CD1c-positive myeloid dendritic cell (primary cell): ENCODE measurements around the gene SELENOI.
A peak's percentile ranks its signal among the peaks of the same experiment; 100 is the strongest.
"Not testable (repeated sequence)": the region's sequence is repeated elsewhere in the genome, so short reads cannot be mapped to it uniquely, and the experiment has no call there.

Source experiments
- DNase-seq: peaks from one replicate; pipeline ENCODE4 v3.0.0-alpha.2; 2016; ENCODE audit errors: extremely low spot score

Gene SELENOI

DNA sequence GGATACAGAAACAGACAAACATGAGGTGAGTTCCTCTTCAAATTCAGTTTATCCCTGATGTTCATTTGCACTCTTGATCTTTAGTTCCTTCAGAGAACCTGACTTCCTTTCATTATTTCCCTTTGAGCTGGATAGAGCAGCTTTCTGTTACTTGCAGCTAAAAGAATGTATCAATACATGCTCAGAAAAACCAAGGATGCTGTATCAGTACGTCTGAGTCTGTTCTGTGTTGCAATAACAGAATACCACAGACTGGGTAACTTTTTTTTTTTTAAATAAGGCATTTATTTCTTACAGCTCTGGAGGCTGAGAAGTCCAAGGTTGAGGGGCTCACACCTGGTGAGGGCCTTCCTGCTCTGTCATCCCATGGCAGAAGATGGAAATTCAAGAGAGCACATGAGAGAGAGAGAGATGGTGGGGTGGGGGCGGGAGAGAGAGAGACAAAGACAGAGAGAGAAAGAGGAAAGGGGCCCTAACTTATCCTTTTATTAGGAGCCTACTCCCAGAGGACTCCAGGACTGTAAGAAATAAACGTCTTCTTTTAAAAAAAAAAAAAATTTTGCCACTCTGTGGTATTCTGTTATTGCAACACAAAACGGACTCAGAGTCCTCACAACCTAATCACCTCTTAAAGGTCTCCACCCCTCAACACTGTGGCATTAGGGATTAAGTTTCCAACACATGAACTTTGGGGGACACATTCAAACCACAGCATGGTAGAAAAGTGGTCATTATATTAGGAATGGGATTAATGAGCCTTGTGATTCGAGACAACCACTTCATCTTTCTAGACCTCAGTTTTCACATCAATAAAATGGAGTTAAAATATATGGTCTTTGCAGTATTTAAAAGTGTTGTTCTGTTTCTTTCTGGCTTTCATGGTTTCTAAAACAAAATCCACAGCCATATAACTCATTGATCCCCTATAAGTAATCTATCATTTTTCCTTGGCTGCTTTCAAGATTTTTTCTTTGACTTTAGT is 18.4 kb upstream of the SELENOI start:
- DNase-seq: no peak

DNA sequence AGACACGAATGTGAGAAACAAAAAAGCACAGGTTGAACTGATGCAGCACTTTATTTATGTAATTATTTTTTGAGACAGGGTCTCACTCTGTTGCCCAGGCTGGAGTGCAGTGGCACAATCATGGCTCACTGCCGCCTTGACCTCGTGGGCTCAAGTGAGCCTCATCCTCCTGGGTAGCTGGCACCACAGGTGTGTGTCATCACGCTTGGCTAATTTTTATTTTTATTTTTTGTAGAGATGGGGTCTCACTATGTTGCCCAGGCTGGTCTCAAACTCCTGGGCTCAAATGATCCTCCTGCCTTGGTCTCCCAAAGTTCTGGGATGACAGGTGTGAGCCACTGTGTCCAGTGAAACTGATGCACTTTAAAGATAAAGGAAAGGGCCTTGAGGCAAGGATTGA is 16.9 kb upstream of the SELENOI start:
- not testable (repeated sequence) for DNase-seq

DNA sequence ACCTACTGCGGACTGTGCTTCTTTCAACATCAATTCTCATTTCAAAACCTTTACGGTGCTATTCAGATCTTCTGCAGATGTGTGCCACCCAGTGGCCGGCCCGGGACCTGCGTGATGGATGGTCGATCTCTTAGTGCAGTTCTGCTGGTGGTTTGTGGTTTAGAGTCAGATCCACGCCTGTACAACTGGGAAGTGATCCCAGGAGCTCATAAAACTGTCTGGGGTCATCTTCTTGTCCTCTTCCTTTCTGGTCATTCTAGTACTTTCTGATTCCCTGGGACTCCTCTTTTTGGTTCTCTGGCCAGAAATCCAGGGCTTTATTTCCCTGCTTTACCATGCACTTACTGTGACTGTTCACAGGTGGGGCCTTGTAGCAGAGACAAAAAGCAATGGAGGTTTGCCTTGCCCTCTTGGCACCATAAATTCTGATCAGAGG is 15.8 kb upstream of the SELENOI start:
- peak; percentile 90 for DNase-seq

DNA sequence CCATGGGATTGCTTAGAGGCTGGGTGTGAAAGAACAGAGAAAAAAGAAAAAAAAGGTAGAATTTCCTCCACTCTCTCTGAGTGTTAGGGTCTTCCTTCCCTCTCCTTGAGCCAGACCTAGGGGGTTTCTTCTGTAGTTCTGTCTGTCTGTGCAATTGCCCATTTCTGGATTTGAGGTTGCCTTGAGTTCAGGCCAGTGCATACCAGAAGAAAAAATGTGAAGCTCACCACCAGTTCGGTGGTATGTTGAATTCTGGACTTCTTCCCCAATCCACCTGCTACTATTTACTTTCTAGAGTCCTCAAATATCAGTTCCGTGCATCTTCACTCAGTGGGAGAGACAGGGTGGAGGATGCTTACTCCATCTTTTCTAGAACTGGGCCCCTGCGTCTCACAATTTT is 15.3 kb upstream of the SELENOI start:
- no peak for DNase-seq

DNA sequence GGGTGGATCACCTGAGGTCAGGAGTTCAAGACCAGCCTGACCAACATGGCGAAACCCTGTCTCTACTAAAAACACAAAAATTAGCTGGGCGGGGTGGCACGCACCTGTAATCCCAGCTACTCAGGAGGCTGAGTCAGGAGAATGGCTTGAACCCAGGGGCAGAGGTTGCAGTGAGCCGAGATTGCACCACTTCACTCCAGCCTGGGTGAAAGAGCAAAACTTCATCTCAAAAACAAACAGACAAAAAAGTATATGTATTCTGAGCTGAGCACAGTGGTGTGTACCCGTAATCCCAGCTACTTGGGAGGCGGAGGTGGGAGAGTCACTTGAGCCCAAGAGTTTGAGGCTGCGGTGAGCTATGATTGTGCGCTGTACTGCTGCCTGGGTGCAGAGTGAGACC is 14.6 kb upstream of the SELENOI start:
- not testable (repeated sequence) for DNase-seq

DNA sequence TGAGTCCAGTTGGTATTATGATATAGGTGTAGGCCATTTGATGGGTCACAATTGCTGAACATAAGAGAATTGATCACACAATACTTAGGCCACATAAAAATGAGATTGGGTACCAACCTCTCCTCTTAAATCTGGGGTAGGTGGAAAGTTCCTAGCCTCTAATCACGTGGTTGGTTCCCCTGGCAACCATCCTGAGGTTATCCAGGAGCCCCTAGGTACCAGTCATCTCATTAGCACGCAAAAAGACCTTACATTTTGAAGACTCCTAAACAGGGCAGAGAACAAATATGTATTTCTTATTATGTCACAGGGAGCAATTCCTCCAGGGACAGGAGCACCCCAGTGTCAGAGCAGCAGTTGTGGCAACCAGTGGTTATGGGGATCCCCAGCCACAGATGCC is 12.7 kb upstream of the SELENOI start:
- DNase-seq: no peak

DNA sequence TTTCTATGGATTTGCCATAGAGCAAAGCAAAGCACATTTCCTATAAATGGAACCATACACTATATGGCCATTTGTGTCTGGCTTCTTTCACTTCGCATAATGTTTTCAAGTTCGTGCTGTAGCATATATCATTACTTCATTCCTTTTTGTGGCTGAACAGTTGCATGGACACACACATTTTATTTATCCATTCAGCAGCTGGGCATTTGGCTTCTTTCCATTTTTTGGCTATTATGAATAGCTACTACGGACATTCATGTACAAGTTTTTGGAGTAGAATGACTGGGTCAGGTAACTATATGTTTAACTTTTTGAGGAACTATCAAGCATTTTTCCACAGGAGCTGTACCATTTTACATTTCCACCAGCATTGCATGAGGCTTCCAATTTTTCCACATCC is 10.7 kb upstream of the SELENOI start:
- no peak for DNase-seq

DNA sequence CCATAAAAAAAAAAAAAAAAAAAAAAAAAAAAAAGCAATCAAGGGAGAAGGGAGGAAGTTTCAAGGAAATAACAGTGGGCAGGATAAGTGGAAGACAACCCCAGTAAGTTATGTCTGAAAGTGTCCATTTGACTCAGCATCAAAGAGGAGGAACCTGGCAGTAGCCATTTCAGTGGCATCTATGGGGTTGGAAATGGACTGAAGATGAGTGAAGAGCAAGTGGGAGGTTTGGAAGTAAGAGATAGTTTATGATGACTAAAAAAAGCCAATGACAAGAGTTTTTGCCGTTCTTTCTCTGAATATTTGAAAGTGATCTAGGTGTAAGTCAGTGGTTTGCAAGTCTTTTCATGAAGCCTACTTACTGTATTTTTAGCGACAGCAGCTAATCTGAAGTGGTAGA is 9.2 kb upstream of the SELENOI start:
- no peak for DNase-seq

DNA sequence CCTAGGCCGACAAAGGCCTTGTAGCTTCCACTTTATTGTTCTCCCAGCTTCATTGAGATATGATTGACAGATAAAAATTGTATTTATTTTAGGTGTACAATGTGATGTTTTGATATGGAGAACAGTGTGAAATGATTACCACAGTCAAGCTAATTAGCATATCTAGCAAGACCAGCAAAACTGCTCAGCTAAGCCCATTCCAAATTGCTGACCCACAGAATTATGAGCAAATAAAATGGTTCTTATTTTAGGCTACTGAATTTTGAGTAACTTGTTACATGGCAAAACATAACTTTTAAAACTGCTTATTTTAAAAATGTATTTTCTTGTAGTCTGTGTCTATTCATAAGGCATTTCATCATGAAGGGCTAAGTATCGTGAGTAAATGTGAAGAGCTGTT is 8.6 kb upstream of the SELENOI start:
- no peak for DNase-seq

DNA sequence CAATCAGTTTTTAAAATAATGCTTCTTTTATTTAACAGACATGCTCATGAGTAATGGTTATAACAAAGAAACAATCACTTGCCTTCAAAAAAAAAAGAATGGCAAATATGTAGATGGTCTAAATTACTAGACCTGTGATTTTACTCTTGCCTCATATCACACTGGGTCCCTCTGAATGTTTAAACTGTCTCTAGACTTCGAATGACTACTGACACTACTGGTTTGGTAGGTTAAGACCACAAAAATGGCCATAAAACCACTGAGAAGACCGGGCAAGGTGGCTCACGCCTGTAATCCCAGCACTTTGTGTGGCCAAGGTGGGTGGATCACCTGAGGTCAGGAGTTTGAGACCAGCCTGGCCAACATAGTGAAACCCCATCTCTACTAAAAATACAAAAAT is 5.1 kb upstream of the SELENOI start:
- DNase-seq: no peak

DNA sequence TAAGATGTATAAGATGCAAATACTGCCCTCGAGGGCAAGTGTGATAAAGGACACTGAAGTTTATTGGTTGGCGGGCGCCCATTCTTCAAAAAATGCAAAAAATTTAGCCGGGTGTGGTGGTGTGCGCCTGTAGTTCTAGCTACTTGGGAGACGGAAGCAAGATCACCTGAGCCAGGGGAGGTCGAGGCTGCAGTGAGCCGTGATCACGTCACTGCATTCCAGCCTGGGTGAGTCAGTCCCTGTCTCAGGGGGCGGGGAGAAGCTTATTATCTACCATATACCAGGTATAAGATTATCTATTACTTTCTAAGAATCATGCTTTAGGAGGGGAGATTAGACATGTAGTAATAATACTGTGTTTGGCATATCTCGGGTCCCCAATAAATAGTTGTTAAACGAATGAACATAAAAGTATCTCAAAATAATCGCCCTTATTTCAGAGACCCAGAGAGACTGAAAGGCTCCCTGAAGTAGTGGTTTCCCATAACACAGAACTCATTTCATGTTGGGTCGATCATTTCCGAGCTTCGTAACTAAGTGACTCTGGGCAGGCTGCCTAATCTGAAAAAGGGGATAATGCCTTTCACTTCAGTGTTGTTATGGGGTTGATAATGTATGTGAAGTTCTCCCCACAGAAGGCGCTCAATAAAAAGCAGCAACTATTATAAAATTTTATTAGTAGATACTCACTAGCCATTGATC is 1.2 kb upstream of the SELENOI start:
- no peak for DNase-seq

DNA sequence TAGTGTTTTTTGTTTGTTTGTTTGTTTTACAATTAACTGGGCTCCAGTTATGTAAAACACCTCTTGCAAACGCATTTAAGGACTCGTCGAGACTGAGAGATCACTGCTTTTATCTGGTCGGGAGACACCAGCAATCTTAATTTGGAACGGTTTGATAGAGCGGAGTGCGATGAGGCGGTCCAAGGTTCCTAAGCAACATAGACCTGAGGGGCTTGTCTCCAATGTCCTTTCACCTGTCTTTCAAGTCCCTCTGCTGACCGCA is 729 bp upstream of the SELENOI start:
- DNase-seq: no peak

DNA sequence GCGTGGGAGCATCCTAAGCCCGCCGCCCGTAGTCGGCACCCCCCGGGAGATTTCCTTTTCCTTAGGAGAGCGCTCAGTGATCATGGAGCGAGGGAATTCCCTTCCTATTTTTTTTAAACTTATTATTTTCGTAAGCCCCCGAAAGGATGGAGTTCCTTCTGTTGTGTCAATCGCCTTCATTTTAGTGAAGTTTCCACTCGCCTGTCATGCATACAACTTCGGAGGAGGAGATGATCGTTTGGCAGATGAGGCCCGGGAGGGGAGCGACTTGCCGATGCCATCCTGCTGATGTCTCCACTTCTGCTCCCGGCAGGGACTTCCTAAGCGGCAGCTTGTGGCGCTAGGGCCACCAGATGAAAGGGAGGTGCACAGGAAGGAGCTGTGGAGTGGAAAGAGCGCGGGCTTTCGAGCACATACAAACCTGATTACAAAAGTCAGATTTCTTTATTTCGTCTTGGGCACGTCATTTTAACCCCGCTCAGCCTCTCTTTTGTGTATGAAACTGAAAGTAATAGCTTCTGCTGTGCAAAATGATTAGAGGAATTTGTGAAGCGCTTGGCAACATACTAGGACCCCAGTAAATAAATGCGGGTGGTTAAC is 611 bp downstream of the SELENOI start, which contains the start of gene ADGRF3:
Gene ADGRF3, minus strand, starts transcription at position 336 of the 600 bp plus-strand sequence. CDS start 555 bp downstream, outside the sequence.
- peak; percentile 66 for DNase-seq

DNA sequence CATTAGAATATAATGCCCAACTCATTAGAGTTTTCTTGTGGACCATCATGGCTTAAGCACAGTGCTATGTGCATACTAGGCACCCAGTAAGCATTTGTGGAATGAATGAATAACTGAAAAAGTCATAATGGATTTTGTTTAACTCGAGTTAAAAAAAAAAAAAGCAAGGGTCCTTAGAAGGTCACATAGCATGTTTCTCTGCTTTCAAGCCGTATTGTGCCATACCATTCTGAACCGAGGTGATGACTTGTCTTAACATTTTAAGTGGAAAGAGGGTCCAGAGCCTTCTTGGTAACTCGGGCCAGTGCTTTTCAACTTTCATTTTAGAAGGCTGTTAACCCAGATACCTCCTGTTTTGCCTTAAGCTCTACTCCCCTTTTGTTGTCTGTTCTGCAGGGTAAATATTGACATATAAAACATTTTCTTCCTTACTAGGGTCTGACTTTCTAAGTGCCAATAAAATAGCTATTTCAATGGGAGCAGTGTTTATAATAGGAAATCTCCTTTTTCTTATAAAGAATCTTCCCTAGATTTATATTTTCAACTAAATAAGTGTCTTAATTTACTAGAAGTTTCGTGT is 1.4 kb downstream of the SELENOI start:
- no peak for DNase-seq

DNA sequence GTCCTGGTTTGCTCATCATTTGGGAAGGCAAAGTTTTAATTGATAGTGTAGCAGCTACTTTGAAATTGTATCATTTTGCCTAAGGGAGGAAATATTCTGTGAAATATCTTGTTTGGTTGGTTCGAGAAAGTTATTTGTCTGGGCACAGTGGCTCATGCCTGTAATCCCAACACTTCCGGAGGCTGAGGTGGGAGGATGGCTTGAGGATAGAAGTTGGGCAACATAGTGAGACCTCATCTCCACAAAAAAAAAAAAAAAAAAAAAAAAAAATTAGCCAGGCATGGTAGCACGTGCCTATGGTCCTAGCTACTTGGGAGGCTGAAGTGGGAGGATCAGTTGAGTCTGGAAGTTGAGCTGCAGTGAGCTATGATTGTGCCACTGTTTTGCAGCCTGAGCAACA is 3.7 kb downstream of the SELENOI start:
- DNase-seq: no peak

DNA sequence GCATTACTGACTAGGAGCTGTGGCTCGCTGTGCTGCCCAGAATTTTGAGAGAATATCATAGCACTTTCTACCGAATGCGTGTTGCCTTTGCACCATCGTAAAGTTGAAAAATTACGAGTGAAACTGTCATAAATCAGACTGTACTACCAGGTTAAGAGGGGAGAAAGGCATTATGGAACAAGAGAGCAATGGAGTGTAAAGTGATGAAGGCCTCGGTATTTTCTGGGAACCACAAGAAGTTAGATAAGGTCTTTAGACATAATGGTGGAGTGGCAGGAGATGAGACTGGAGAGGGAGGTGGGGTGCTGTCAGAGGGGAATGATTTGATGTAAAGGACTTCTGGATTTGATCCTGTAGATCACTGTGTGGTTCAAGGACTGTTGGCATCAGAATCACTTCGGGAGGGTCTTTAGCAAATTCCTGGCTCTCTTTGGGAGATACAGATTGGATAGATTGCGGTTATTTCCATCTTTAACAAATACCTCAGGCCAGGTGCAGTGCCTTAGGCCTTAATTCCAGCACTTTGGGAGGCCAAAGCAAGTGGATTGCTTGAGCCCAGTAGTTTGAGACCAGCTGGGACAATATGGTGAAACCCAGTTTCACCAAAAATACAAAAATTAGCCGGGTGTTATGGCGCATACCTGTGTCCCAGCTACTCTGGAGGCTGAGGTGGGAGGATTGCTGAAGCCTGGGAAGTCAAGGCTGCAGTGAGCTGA is 5.6 kb downstream of the SELENOI start:
- no peak for DNase-seq

DNA sequence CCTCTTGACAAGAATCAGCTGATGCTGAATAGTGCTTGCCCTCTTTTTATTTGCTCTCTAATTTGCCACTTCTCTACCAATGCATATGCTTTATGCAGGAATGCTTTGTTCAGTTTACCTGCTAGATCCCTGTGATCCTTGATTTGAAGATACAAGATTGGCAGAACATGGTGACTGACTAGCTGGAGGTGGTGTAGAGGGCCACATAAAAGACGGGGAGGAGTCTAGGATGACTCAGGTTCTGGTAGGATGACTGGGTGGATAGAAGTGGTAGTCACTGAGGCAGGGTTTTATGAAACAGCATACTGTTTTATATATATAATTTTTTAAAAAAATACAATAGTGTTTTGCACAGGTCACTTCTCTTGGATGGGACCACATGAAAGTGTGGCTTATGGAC is 6.9 kb downstream of the SELENOI start:
- DNase-seq: peak; percentile 7

DNA sequence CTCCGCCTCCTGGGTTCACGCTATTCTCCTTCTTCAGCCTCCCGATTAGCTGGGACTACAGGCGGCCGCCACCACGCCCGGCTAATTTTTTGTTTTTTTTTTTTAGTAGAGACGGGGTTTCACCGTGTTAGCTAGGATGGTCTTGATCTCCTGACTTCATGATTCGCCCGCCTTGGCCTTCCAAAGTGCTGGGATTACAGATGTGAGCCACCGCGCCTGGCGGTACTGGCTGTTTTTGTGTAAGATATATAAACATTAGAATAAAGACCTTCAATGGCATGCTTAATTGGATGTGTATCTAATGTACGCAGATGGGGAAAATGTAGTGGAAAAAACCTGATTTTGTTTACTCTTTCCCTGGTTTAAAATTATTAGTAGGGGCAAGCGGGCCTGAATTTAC is 8.5 kb downstream of the SELENOI start:
- not testable (repeated sequence) for DNase-seq

DNA sequence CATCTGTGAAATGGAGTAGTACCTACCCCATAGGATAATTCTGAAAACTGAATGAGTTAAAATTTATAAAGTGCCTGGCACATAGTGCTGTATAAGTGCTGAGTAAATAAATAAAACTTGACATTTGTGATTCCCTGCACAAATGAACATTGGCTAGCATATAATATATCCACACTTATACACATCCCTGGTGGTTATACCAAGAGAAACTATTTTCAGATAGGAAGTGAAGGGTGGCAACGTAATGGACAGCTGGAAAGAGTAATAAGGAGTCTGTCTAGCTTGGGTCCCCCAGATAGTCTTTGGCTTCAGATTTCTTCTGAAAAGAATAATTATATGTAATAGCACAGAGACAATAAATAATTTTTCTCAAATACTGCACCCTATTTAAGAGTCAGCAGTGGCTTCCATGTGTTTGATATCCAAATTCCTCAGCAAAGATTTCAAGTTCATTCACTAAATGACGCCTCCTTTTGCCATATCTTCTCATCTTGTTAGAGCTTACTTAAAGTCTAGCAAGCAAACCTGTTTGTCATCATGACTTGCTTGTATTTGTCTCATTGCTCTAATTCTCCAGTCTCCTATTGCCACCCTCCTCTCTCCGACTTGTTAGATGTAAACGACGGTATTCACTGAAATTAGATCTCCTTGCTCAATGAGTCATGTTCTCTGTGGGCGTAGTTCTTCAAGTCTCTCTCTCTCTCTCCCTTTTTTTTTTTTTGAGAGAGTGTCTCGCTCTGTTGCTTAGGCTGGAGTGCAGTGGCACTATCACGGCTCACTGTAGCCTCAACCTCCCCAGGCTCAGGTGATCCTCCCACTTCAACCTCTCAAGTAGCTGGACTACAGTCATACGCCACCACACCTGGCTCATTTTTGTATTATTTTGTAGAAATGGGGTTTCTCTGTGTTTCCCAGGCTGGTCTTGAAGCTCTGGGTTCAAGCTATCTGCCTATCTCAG is 9.4 kb downstream of the SELENOI start:
- peak; percentile 24 for DNase-seq

DNA sequence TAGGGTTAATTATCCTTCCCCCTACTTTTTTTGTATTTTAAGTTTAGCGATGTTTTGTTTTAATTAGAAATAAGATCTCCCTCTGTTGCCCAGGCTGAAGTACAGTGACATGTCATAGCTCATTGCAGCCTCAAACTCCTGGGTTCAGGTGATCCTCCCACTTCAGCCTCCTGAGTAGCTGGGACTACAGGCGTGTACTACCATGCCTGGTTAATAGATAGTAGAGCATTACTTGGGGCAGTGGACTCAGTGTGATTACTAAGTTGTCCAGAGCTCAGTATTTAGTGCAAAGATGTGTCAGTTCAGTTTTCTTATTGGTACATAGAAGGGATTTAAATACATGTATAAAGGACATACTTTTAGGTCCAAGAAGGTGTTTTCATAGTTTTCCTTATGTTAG is 10.2 kb downstream of the SELENOI start:
- no peak for DNase-seq

DNA sequence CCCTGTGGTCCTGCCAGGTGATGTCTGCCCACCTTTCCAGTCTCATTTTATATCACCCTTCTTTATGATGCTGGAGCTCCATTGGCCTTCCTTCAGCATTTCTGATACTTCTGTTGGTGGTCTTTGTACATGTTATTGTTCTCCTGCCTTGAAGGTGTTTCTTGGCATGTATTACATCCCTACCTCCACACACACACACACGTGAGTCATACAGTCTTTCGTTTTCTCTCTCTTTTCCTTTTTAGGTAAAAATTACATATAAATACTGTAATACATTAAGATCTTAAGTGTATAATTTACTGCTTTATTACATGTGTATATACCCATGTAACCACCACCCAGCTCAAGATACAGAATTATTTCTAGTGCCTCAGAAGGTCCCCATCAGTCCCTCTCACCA is 10.8 kb downstream of the SELENOI start:
- no peak for DNase-seq
